HEK293 (cell line): ENCODE measurements around the gene RTN3.

ENCODE experiments used
- CTCF ChIA-PET: fragments of 350-600 bp; formaldehyde crosslinking; extraction: SDS; loops from one replicate; lab custom pipeline; 2021; ENCODE audit warnings: antibody characterized with exemption; lab: Yijun Ruan, JAX
- POLR2A ChIA-PET: fragments of 300-600 bp; formaldehyde crosslinking; extraction: SDS; loops from one replicate; lab custom pipeline; 2020; ENCODE audit warnings: antibody characterized with exemption, inconsistent platforms; lab: Yijun Ruan, JAX
- H3K27ac ChIP-seq: fragments of 200-500 bp; sonication (Bioruptor generic); 2 replicates; pipeline ENCODE4 v1.5.1; 2014; ENCODE audit warnings: low read depth, low read length, control low read depth, inconsistent platforms; ENCODE audit errors: extremely low read depth
- H3K36me3 ChIP-seq, 2 experiments: fragments of 200-500 bp in 1 of 2; sonication (Bioruptor generic) in 1 of 2; 1 replicate in 1 of 2; 2 replicates in 1 of 2; pipeline ENCODE4 v1.5.1; 2014 to 2017; ENCODE audit warnings: inconsistent platforms in 2 of 2, low read length in 2 of 2; ENCODE audit not compliant: control insufficient read depth in 2 of 2, insufficient read depth in 1 of 2
- H3K4me1 ChIP-seq: fragments of 200-500 bp; sonication (Bioruptor generic); 2 replicates; pipeline ENCODE4 v1.5.1; 2014; ENCODE audit warnings: mild to moderate bottlenecking, low read length, inconsistent platforms; ENCODE audit not compliant: control insufficient read depth, insufficient read depth
- H3K4me3 ChIP-seq: 2 replicates; pipeline ENCODE4 v1.5.1; 2011; ENCODE audit warnings: low read depth, mild to moderate bottlenecking, control low read depth, low read length, moderate library complexity
- H3K9me3 ChIP-seq: fragments of 200-500 bp; sonication (Bioruptor generic); 2 replicates; pipeline ENCODE4 v1.5.1; 2014; ENCODE audit warnings: low read depth, low read length, inconsistent platforms; ENCODE audit not compliant: control insufficient read depth, insufficient read depth
- EGR2 ChIP-seq: fragments of 450-650 bp; formaldehyde crosslinking; IDR thresholded peaks from 2 replicates; pipeline ENCODE4 v1.5.1; 2016; ENCODE audit warnings: low read depth, missing biosample characterization, missing genetic modification characterization
- GLI2 ChIP-seq: fragments of 450-650 bp; formaldehyde crosslinking; IDR thresholded peaks from 2 replicates; pipeline ENCODE4; 2017; ENCODE audit warnings: missing biosample characterization, missing genetic modification characterization, low read depth, borderline replicate concordance
- GLIS1 ChIP-seq: fragments of 450-650 bp; formaldehyde crosslinking; IDR thresholded peaks from 2 replicates; pipeline ENCODE4 v1.5.1; 2016; ENCODE audit warnings: missing biosample characterization, missing genetic modification characterization
- GLIS2 ChIP-seq: fragments of 450-650 bp; formaldehyde crosslinking; IDR thresholded peaks from 2 replicates; pipeline ENCODE4 v1.5.1; 2016; ENCODE audit warnings: missing biosample characterization, missing genetic modification characterization
- HOXD13 ChIP-seq: sonication (generic); formaldehyde crosslinking; IDR thresholded peaks from 2 replicates; pipeline ENCODE4 v1.8.0; 2022; ENCODE audit warnings: missing genetic modification reagents, borderline replicate concordance
- KLF1 ChIP-seq: fragments of 450-650 bp; formaldehyde crosslinking; IDR thresholded peaks from 2 replicates; pipeline ENCODE4 v1.5.1; 2016; ENCODE audit warnings: missing biosample characterization, missing genetic modification characterization
- KLF7 ChIP-seq: fragments of 450-650 bp; formaldehyde crosslinking; IDR thresholded peaks from 2 replicates; pipeline ENCODE4 v1.5.1; 2016; ENCODE audit warnings: missing biosample characterization, missing genetic modification characterization, borderline replicate concordance
- MEIS1 ChIP-seq: sonication (generic); formaldehyde crosslinking; IDR thresholded peaks from 2 replicates; pipeline ENCODE4 v1.8.1; 2022; ENCODE audit warnings: missing genetic modification reagents, mild to moderate bottlenecking, borderline replicate concordance
- MZF1 ChIP-seq: fragments of 450-650 bp; formaldehyde crosslinking; IDR thresholded peaks from 2 replicates; pipeline ENCODE4 v1.5.1; 2017; ENCODE audit warnings: missing biosample characterization, missing genetic modification characterization, borderline replicate concordance
- SETDB1 ChIP-seq: IDR thresholded peaks from one replicate; pipeline ENCODE4 v1.6.1; 2017; ENCODE audit warnings: mild to moderate bottlenecking, low read length, moderate library complexity, mixed read lengths; ENCODE audit not compliant: insufficient read length
- SP2 ChIP-seq: fragments of 450-650 bp; formaldehyde crosslinking; IDR thresholded peaks from 2 replicates; pipeline ENCODE4 v1.5.1; 2016; ENCODE audit warnings: missing biosample characterization, missing genetic modification characterization
- SP3 ChIP-seq: fragments of 450-650 bp; formaldehyde crosslinking; IDR thresholded peaks from 2 replicates; pipeline ENCODE4 v1.5.1; 2016; ENCODE audit warnings: missing biosample characterization, missing genetic modification characterization
- SP7 ChIP-seq: fragments of 450-650 bp; formaldehyde crosslinking; IDR thresholded peaks from 2 replicates; pipeline ENCODE4 v1.5.1; 2016; ENCODE audit warnings: missing biosample characterization, missing genetic modification characterization
- WT1 ChIP-seq: fragments of 450-650 bp; formaldehyde crosslinking; IDR thresholded peaks from 2 replicates; pipeline ENCODE4 v1.5.1; 2016; ENCODE audit warnings: missing biosample characterization, missing genetic modification characterization
- YY1 ChIP-seq: fragments of 450-650 bp; formaldehyde crosslinking; IDR thresholded peaks from 2 replicates; pipeline ENCODE4 v1.5.1; 2018; ENCODE audit warnings: missing biosample characterization, missing genetic modification characterization
- ZFHX2 ChIP-seq: fragments of 450-650 bp; formaldehyde crosslinking; conservative IDR thresholded peaks from 2 replicates; pipeline ENCODE4 v1.5.1; 2016; ENCODE audit warnings: missing biosample characterization, missing genetic modification characterization
- ZFP37 ChIP-seq: fragments of 450-650 bp; formaldehyde crosslinking; IDR thresholded peaks from 2 replicates; pipeline ENCODE4 v1.5.1; 2016; ENCODE audit warnings: missing biosample characterization, missing genetic modification characterization
- ZIC2 ChIP-seq: fragments of 450-650 bp; formaldehyde crosslinking; IDR thresholded peaks from 2 replicates; pipeline ENCODE4 v1.5.1; 2016; ENCODE audit warnings: missing biosample characterization, missing genetic modification characterization
- ZNF121 ChIP-seq: fragments of 450-650 bp; formaldehyde crosslinking; IDR thresholded peaks from 2 replicates; pipeline ENCODE4 v1.5.1; 2016; ENCODE audit warnings: missing biosample characterization, missing genetic modification characterization
- ZNF169 ChIP-seq: fragments of 450-650 bp; formaldehyde crosslinking; IDR thresholded peaks from 2 replicates; pipeline ENCODE4 v1.5.1; 2016; ENCODE audit warnings: missing biosample characterization, missing genetic modification characterization
- ZNF354C ChIP-seq: fragments of 450-650 bp; formaldehyde crosslinking; IDR thresholded peaks from 2 replicates; pipeline ENCODE4 v1.5.1; 2016; ENCODE audit warnings: missing biosample characterization, missing genetic modification characterization, low read depth, borderline replicate concordance
- ZNF37A ChIP-seq: fragments of 450-650 bp; IDR thresholded peaks from 2 replicates; pipeline ENCODE4 v1.5.1; 2018; ENCODE audit warnings: missing biosample characterization, missing genetic modification characterization
- ZNF521 ChIP-seq: fragments of 450-650 bp; formaldehyde crosslinking; IDR thresholded peaks from 2 replicates; pipeline ENCODE4 v1.5.1; 2017; ENCODE audit warnings: missing biosample characterization, mild to moderate bottlenecking, missing genetic modification characterization
- ZNF549 ChIP-seq: fragments of 450-650 bp; IDR thresholded peaks from 2 replicates; pipeline ENCODE4 v1.5.1; 2018; ENCODE audit warnings: missing biosample characterization, missing genetic modification characterization, mild to moderate bottlenecking, inconsistent platforms, moderate library complexity
- ZNF558 ChIP-seq: fragments of 450-650 bp; formaldehyde crosslinking; IDR thresholded peaks from 2 replicates; pipeline ENCODE4 v1.5.1; 2016; ENCODE audit warnings: missing biosample characterization, missing genetic modification characterization
- ZNF76 ChIP-seq: fragments of 450-650 bp; formaldehyde crosslinking; IDR thresholded peaks from 2 replicates; pipeline ENCODE4; 2016; ENCODE audit warnings: low read depth, missing biosample characterization, missing genetic modification characterization, borderline replicate concordance
- ZNF777 ChIP-seq: fragments of 450-650 bp; formaldehyde crosslinking; IDR thresholded peaks from 2 replicates; pipeline ENCODE4 v1.5.1; 2017; ENCODE audit warnings: missing biosample characterization, missing genetic modification characterization, borderline replicate concordance
- TF ChIP-seq, protein P1 (sequence below): fragments of 450-650 bp; formaldehyde crosslinking; IDR thresholded peaks from 2 replicates; pipeline ENCODE4 v1.5.1; 2016; ENCODE audit warnings: missing biosample characterization, missing genetic modification characterization, low read depth
- TF ChIP-seq, protein P2 (sequence below): fragments of 450-650 bp; formaldehyde crosslinking; IDR thresholded peaks from 2 replicates; pipeline ENCODE4 v1.5.1; 2017; ENCODE audit warnings: missing biosample characterization, missing genetic modification characterization
- TF ChIP-seq, protein P3 (sequence below): fragments of 450-650 bp; formaldehyde crosslinking; IDR thresholded peaks from 2 replicates; pipeline ENCODE4 v1.5.1; 2016; ENCODE audit warnings: missing biosample characterization, missing genetic modification characterization
- TF ChIP-seq, protein P4 (sequence below): fragments of 450-650 bp; formaldehyde crosslinking; IDR thresholded peaks from 2 replicates; pipeline ENCODE4 v1.5.1; 2016; ENCODE audit warnings: missing biosample characterization, missing genetic modification characterization, low read depth

RTN3 gene

DNA sequence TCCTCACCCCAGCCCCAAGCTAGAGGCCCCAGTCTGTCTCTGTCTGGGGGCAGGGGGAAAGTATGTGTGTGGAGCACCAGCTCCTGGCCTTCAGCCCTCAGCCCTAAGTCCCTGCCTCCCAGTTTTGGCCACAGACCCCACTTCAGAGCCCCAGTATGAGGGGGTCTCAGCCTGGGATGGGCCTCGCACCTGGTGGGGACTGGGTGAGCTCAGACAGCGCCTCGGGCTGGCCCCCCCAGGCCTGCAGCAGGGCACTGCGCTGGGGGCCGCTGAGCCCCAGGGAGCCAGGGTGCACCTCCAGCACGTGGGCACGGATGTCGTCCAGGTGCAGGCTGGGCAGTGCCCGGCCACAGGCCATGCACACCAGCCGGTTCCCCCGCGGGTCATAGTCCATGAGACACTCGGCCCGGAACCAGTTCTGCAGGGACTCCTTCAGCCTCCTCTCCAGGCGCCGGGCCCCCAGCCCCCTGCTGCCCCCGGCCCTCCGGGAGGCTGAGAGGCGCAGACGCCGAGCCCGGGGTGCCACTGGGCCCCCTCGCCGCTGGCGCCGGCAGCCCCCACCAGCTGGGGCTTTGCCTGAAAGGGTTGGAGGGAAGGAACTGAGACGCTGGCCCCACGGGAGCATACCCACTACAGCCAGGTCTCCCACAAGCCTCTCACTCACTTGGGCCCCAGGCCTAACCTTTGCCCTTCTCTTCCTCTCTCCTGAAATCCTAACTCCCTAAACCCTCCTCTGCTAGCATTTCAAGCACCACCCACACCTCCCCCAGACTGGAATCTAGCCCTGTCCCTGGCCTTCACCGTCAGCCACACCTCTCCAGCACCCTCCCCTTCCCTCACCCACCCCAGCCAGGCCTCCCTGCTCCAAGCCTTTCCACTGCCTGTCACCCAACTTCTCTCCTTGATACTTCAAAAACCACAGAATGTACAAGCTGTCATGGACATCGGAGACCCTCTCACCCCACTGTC, 83.7 kb downstream of the RTN3 start:
- H3K36me3 ChIP-seq: peaks cover 0 to 43% of the 10 kb centered on the region in 2 experiments; a peak in 1 of 3 replicates
- no peak overlapping the region for H3K4me3 ChIP-seq
- no peak overlapping the region for H3K27ac ChIP-seq

More for the DNA sequence above, 83.7 kb downstream of the RTN3 start:
- ChIA-PET CTCF (interaction anchor here (0.7 kb wide), 1 partner anchor 106 kb away, joined by 4 read pairs; no protein-coding TSS in a partner anchor), POLR2A (interaction anchor here (1.1 kb wide), 1 partner anchor 49 kb away, joined by 3 read pairs; no protein-coding TSS in a partner anchor)
- H3K9me3 ChIP-seq: no peaks in the 10 kb centered on the region
- TF ChIP-seq ZNF549 (tag by site-specific recombination): no peak
- no peak for TF ChIP-seq SP7 (tag by site-specific recombination)
- TF ChIP-seq ZNF354C (tag by site-specific recombination): no peak
- no peak for TF ChIP-seq ZIC2 (tag by site-specific recombination)
- peak; percentile 40 for TF ChIP-seq SP2
- TF ChIP-seq KLF7 (tag by site-specific recombination): no peak
- TF ChIP-seq, protein P1, sequence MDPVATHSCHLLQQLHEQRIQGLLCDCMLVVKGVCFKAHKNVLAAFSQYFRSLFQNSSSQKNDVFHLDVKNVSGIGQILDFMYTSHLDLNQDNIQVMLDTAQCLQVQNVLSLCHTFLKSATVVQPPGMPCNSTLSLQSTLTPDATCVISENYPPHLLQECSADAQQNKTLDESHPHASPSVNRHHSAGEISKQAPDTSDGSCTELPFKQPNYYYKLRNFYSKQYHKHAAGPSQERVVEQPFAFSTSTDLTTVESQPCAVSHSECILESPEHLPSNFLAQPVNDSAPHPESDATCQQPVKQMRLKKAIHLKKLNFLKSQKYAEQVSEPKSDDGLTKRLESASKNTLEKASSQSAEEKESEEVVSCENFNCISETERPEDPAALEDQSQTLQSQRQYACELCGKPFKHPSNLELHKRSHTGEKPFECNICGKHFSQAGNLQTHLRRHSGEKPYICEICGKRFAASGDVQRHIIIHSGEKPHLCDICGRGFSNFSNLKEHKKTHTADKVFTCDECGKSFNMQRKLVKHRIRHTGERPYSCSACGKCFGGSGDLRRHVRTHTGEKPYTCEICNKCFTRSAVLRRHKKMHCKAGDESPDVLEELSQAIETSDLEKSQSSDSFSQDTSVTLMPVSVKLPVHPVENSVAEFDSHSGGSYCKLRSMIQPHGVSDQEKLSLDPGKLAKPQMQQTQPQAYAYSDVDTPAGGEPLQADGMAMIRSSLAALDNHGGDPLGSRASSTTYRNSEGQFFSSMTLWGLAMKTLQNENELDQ (tag by site-specific recombination): no peak
- peak; percentile 94 for TF ChIP-seq EGR2 (tag by site-specific recombination)
- no peak for TF ChIP-seq MEIS1 (CRISPR knock-in tag)
- no peak for TF ChIP-seq GLI2 (tag by site-specific recombination)
- no peak for TF ChIP-seq MZF1 (tag by site-specific recombination)
- TF ChIP-seq, protein P2, sequence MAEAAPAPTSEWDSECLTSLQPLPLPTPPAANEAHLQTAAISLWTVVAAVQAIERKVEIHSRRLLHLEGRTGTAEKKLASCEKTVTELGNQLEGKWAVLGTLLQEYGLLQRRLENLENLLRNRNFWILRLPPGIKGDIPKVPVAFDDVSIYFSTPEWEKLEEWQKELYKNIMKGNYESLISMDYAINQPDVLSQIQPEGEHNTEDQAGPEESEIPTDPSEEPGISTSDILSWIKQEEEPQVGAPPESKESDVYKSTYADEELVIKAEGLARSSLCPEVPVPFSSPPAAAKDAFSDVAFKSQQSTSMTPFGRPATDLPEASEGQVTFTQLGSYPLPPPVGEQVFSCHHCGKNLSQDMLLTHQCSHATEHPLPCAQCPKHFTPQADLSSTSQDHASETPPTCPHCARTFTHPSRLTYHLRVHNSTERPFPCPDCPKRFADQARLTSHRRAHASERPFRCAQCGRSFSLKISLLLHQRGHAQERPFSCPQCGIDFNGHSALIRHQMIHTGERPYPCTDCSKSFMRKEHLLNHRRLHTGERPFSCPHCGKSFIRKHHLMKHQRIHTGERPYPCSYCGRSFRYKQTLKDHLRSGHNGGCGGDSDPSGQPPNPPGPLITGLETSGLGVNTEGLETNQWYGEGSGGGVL (tag by site-specific recombination): peak; percentile 66
- TF ChIP-seq ZNF169 (tag by site-specific recombination): no peak
- no peak for TF ChIP-seq ZNF76 (tag by site-specific recombination)
- TF ChIP-seq, protein P3, sequence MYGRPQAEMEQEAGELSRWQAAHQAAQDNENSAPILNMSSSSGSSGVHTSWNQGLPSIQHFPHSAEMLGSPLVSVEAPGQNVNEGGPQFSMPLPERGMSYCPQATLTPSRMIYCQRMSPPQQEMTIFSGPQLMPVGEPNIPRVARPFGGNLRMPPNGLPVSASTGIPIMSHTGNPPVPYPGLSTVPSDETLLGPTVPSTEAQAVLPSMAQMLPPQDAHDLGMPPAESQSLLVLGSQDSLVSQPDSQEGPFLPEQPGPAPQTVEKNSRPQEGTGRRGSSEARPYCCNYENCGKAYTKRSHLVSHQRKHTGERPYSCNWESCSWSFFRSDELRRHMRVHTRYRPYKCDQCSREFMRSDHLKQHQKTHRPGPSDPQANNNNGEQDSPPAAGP (tag by site-specific recombination): 0 out of 2 replicates have a peak, but pooled peaks have one; percentile 28
- TF ChIP-seq ZNF121 (tag by site-specific recombination): no peak
- no peak for TF ChIP-seq ZNF777 (tag by site-specific recombination)
- peak; percentile 19; the same call in 1 of the 2 replicates for TF ChIP-seq GLIS1 (tag by site-specific recombination)
- no peak for TF ChIP-seq ZNF558 (tag by site-specific recombination)
- TF ChIP-seq ZFHX2 (tag by site-specific recombination): peak; percentile 92
- TF ChIP-seq, protein P4, sequence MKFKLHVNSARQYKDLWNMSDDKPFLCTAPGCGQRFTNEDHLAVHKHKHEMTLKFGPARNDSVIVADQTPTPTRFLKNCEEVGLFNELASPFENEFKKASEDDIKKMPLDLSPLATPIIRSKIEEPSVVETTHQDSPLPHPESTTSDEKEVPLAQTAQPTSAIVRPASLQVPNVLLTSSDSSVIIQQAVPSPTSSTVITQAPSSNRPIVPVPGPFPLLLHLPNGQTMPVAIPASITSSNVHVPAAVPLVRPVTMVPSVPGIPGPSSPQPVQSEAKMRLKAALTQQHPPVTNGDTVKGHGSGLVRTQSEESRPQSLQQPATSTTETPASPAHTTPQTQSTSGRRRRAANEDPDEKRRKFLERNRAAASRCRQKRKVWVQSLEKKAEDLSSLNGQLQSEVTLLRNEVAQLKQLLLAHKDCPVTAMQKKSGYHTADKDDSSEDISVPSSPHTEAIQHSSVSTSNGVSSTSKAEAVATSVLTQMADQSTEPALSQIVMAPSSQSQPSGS (tag by site-specific recombination): no peak
- TF ChIP-seq HOXD13 (CRISPR knock-in tag): no peak
- no peak for TF ChIP-seq SP3
- TF ChIP-seq GLIS2 (tag by site-specific recombination): peak; percentile 22; the same call in 1 of the 2 replicates
- TF ChIP-seq ZFP37: no peak
- no peak for TF ChIP-seq WT1 (tag by site-specific recombination)
- no peak for TF ChIP-seq SETDB1
- no peak for TF ChIP-seq ZNF521 (tag by site-specific recombination)
- peak; percentile 33; the same call in 1 of the 2 replicates for TF ChIP-seq KLF1
- TF ChIP-seq ZNF37A: no peak
- no peak for TF ChIP-seq YY1 (tag by site-specific recombination)
- H3K4me1 ChIP-seq: no peaks in the 10 kb centered on the region
